ENCODE results near the gene ZC3HAV1L. TPM values are rescaled to one million over a fixed set of nuclear protein-coding genes. Genes with fewer than 3 reads are reported as not detected.
A peak's percentile ranks its signal among the peaks of the same experiment; 100 is the strongest.

The ZC3HAV1L gene
- total RNA-seq, 6 experiments from 2014 or later, result 0.93 to 3.7 (median 1.8) TPM

DNA sequence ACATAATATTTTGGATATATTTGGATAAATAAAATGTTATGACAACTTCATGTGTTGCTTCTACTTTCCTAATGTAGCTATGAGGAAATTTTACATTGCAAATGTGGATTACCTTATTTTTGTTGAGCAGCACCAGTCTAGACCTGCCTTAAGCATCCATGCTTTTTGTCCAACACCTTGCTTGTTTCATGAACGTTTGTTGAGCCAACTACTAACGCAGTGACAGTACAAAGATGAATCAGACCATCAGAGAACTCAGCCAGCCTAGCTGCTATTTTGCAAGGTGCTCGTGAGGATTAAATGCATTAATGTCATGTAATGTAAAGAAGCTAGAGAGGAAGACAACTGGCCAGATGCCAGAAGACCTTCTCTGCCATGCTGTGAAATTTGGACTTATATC is 1.1 kb upstream of the ZC3HAV1L start:
- TF ChIP-seq, protein P1, sequence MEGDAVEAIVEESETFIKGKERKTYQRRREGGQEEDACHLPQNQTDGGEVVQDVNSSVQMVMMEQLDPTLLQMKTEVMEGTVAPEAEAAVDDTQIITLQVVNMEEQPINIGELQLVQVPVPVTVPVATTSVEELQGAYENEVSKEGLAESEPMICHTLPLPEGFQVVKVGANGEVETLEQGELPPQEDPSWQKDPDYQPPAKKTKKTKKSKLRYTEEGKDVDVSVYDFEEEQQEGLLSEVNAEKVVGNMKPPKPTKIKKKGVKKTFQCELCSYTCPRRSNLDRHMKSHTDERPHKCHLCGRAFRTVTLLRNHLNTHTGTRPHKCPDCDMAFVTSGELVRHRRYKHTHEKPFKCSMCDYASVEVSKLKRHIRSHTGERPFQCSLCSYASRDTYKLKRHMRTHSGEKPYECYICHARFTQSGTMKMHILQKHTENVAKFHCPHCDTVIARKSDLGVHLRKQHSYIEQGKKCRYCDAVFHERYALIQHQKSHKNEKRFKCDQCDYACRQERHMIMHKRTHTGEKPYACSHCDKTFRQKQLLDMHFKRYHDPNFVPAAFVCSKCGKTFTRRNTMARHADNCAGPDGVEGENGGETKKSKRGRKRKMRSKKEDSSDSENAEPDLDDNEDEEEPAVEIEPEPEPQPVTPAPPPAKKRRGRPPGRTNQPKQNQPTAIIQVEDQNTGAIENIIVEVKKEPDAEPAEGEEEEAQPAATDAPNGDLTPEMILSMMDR (IDR thresholded peaks at IDR 0.05), result no peak
- TF ChIP-seq POLR2A (IDR thresholded peaks at IDR 0.05), result no peak
- no peaks in the 10 kb centered on the region for H3K9me3 ChIP-seq
- DNase-seq (no peak), ATAC-seq (no peak)
- H3K4me3 ChIP-seq, result no peak overlapping the region
- intact Hi-C loops (cut with DNase I), result no loop called here
- H3K27me3 ChIP-seq, result no peaks in the 10 kb centered on the region
- H3K4me1 ChIP-seq, result no peaks in the 10 kb centered on the region
- H3K36me3 ChIP-seq, result no peaks in the 10 kb centered on the region
- WGBS (ENCODE audit: insufficient coverage, low coverage, low lambda C conversion rate, missing lambda C conversion rate), result 81% methylated on average over 3 of the region's 3 CpGs
- no peak overlapping the region for H3K27ac ChIP-seq

DNA sequence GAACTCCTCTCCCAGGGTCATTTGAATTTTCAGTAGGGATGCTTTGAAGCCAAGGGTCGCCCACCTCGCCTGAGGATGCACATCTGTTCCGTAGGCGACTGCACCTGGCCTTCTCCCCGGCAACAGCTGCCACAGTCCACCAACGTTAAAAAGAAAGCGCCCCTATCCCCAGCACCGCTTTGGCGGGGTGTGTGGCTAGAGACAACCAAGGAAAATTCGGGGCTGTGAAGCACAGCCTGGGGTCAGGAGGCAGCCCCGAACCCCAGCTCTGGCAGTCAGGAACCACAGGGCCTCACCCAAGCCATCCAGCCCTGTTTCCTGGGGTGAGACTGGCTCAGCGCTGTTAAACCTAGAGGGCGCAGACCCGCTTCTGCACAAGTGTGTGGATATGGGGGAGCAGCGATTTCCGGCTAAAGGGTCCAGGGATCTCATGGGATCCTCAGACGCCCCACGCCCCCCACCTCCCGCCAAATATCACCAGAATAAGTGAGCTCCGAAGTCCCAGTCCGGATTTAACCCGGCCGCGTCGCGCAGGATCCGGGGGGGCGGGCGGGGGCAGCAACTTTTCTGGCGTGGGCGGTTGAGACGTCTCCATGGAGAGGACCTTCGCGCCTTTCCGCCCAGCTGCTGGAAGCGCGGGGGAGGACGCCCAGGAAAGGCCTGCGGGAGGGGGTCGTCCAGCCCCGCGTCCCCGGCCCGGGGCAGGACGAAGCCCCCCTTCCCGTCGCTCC is 822 bp downstream of the ZC3HAV1L start:
- Histone ChIP-seq H3K27me3 (no peaks in the 10 kb centered on the region), H3K4me3 (peak overlapping the region; percentile 58 to 87 (median 70)), H3K4me1 (no peaks in the 10 kb centered on the region), H3K36me3 (no peaks in the 10 kb centered on the region), H3K9me3 (no peaks in the 10 kb centered on the region), H3K27ac (peak overlapping the region in 2 of 3 donors; percentile 53 to 65)
- intact Hi-C loops (cut with DNase I), result no loop called here
- peak; percentile 18 to 50 (median 36) for ATAC-seq
- WGBS (ENCODE audit: insufficient coverage, low coverage, low lambda C conversion rate, missing lambda C conversion rate), result 33% methylated on average over 3 of the region's 47 CpGs
- TF ChIP-seq POLR2A (IDR thresholded peaks at IDR 0.05), result no peak
- TF ChIP-seq, protein P1 (IDR thresholded peaks at IDR 0.05), result no peak
- peak in 2 of 3 donors; percentile 28 to 41 for DNase-seq

DNA sequence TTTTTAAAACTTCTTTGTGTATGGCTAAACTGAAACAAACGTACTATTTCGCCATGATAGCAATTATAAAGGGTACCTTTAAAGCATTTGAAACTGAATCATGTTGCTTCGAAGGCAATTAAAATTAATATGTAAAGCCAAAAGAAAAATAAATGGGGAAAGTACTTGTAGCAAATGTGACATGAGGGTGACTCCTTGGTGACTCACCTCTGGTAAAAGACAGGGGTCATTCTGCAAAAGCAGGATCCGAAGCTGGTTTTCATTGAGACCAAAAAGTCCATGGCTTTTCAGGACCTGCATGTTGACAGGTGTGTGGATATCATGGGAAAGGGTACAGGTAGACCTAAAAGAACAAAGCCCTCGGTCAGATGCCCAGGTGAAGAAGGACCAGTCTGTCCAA is 1.5 kb downstream of the ZC3HAV1L start:
- H3K4me3 ChIP-seq, result no peak overlapping the region
- H3K9me3 ChIP-seq, result no peaks in the 10 kb centered on the region
- DNase-seq (no peak), ATAC-seq (no peak)
- H3K27ac ChIP-seq, result no peak overlapping the region
- no peaks in the 10 kb centered on the region for H3K4me1 ChIP-seq
- TF ChIP-seq, protein P1 (IDR thresholded peaks at IDR 0.05), result no peak
- TF ChIP-seq POLR2A (IDR thresholded peaks at IDR 0.05), result no peak
- 82% methylated on average over 5 of the region's 5 CpGs for WGBS (ENCODE audit: insufficient coverage, low coverage, low lambda C conversion rate, missing lambda C conversion rate)
- intact Hi-C loops (cut with DNase I), result no loop called here
- H3K27me3 ChIP-seq, result no peaks in the 10 kb centered on the region
- H3K36me3 ChIP-seq, result no peaks in the 10 kb centered on the region

DNA sequence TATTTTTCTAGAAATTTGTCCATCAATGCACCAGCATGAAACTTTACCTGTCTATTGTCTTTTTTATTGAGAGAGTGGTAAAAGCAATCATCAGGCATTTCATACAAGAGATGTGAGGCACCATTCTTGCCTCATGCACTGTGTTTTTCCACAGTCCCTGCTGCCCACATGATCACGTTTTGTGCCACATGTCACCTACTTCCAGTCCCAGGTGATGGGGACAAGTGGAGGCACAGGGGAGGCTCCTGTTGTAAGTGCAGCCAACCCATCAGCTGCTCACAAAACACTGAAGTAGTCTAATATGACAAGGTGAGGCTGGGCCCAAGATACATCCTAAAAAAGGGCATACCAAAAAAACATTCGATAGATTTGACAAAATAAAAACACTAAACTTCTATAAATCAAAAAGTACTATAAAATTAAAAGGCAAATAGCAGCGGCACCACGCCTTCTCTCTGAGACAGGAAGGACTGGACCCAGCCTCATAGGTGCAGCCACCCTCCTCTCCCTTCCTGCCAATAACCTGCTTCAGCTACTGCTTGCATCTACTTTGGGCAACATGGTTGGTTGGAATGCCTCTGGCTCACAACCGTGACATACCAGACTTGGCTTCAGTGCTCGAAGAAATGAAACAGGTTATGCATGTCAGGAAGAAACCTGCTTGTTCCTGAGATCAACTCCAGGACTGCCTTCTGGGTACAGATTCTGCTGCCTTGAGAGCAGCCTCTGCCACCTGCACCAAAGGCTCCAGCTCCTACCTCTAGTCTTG is 2.3 kb downstream of the ZC3HAV1L start:
- TF ChIP-seq, protein P1 (IDR thresholded peaks at IDR 0.05), result no peak
- no peak for TF ChIP-seq POLR2A (IDR thresholded peaks at IDR 0.05)
- Histone ChIP-seq H3K4me1 (no peaks in the 10 kb centered on the region), H3K27me3 (no peaks in the 10 kb centered on the region), H3K36me3 (no peaks in the 10 kb centered on the region), H3K27ac (no peak overlapping the region), H3K9me3 (no peaks in the 10 kb centered on the region), H3K4me3 (no peak overlapping the region)
- intact Hi-C loops (cut with DNase I), result no loop called here
- WGBS (ENCODE audit: insufficient coverage, low coverage, low lambda C conversion rate, missing lambda C conversion rate), result 84% methylated on average over 3 of the region's 6 CpGs
- ATAC-seq (no peak), DNase-seq (peak in 1 of 3 donors; percentile 28)

All from right lobe of liver (tissue), 6 donors.